Stimulated activated CD4-positive, alpha-beta T cell treated with anti-CD3 and anti-CD28 coated beads, TNF-alpha, amount 100 ng/mL, for 1 hour (primary cell): Measurements from ENCODE around the gene NPAS1.
"Not testable (repeated sequence)": the region's sequence is repeated elsewhere in the genome, so short reads cannot be mapped to it uniquely, and the experiment has no call there.

Experiments used
- DNase-seq, 3 donors: peaks; one replicate each; pipeline ENCODE4 v3.0.0-alpha.2; 2020; ENCODE audit warnings: low read depth in 3 of 3, low spot score in 1 of 3

The NPAS1 gene

DNA sequence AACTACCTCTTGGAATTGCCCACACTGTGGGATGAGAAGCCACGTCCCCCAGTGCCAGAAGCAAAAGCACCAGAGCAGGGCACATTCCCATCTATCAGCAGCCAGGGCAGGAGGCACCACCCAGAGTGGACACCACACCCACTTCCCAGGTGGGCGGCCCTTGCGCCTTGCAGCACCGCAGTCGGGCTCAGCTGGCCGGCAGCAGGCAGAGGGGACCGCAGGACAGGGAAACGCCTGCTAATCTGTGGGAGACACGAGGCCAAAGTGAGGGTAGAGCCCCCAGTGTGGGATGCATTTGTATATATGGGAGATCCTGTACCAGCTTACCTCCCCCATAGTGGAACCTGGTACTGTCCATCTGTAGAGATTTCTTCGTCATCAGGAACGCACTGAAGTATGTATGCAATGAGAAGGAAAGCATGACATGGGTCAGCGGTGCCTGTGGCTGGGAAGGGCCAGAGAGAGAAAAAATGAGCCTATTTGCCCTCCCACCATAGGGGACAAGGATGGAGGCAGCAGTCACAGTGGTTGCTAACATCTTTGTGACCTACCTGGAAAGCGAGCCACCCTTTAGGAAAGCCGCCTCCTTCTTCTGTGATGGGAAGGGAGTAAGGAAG is 30.9 kb upstream of the NPAS1 start:
- DNase-seq = no peak

DNA sequence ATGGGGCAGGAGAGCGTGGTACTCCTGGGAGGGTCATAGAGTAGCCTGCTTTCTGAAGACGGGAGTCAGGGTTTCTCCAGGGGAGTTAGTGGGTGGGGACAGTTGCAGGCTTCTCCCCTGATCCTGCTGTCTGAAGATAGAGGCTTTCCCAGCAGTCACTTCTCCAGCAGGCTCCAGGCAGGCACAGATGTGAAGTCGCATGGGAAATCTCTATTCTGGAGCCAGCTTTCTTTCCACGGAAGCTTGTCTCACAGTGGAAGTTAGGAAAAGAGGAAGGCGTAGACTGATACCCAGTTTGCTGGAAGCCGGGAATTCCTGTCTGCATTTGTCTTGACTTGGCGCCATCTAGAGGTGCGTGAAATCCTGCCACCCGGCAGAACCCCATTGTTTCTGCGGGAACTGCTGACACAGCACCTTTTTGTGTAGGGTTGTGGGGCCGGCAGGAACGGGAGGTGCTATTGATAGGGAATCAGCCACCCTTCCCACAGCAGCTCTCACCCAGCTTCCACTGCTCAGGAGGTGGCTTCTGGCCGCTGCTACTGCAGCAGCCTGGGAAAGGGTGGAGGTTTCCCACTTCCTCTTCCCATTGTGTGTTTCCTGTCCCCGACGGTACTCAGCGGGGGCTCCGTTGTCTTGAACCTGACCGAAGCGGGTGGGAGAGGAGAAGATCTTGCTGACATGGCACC is 28.5 kb upstream of the NPAS1 start:
- DNase-seq = peak; percentile 24 to 33 (median 31)

DNA sequence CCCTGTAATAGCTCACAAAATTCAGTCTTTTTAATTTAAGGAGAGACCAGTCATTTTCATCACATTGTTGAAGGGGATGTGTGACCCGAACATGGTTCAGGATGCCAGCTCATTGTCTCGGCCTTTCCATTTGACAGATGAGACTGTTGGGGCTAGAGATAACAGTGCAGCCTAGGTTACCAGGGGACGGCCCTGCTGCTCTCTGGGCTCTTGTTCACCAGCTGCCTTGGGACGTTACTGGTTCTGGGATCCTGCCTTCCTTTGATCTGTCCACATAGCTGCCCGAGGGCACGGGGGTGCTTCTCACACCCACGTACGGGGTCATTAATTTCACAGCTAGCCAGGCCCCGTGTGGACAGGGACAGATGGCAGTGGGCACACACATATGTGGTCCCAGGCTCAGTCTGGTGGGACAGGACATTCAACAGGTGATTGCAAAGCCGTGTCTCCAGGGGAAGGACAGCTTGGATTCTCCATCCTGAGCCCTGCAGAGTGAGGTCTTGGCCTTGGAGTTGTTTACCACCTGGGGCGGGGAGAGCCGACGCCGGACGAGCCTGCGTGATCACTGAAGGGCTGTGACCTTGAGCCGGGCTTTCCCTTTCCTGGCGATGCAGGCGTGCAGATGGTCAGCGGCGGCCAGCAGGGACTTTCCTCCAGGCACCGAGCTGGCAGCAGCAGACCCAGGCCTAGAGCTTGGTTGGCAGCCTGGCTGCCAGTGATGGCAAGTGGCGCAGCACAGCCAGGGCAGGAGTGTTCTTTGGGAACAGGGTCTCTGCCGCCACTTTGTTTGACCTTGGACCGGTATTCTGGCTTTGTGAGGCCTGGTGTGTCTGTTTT is 26.7 kb upstream of the NPAS1 start:
- DNase-seq = no peak

DNA sequence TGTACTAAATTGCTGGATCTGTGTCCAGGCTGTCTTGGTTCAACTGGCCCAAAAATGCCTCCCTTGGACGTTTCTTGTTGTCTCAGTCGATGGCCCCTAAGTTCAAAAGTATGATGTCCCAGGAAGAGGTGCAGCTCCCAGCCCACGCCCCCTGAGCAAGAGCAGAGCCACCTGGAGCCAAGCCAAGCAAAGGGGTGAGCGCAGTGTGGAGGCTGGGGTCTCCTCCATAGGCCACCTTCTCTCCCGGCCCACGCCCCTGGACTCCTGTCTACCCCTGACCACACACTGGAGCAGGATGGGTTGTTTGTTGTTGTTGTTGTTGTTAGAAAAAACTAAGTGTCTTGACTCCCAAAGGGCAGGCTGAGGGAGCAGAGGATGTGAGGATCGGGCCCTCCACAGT is 26.0 kb upstream of the NPAS1 start:
- DNase-seq = no peak

DNA sequence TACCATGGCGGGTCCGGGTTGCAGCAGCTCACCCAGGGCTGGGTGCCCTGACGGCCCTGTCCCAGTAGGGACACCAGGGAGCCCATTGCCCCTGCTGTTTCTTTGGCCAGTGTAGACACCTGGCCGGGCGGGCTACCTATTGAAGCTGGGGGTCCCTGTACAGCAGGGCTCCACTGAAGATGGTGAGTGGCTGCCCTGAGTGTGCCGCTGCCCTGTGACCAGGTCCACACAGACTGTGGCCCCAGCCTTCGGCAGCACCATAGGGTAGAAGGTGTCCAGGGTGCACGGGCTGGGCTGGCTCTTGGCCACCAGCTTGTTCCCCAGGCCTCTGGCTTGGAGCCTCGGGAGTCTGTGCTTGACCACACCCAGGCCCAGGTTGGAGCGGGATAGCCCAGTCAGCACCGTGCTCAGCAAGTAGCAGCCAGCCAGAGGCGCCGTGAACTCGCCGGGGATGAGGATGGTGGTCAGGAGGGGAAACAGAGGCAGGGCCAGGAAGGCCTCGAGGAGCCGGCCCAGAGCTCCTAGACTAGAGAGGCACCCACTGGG is 25.4 kb upstream of the NPAS1 start:
- DNase-seq = no peak

DNA sequence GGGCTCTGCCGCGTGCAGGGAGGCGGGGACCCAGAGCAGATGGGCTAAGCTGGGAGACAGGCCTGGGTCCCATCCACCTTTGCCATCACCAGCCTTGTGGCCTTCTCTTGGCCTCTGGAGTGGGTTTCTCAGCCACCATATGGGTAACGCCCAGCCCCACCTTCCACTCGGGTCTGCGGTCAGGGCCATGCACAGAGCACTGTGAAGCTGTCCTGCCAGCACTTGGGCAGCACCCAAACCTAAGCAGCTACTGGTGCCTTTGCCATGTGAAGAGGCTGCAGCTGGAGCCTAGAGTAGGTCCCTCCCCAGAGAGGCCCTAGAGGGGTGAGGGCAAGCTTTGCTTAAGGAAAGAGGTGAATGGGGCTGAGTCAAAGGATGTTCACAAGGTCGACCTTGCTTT is 24.1 kb upstream of the NPAS1 start:
- no peak for DNase-seq

DNA sequence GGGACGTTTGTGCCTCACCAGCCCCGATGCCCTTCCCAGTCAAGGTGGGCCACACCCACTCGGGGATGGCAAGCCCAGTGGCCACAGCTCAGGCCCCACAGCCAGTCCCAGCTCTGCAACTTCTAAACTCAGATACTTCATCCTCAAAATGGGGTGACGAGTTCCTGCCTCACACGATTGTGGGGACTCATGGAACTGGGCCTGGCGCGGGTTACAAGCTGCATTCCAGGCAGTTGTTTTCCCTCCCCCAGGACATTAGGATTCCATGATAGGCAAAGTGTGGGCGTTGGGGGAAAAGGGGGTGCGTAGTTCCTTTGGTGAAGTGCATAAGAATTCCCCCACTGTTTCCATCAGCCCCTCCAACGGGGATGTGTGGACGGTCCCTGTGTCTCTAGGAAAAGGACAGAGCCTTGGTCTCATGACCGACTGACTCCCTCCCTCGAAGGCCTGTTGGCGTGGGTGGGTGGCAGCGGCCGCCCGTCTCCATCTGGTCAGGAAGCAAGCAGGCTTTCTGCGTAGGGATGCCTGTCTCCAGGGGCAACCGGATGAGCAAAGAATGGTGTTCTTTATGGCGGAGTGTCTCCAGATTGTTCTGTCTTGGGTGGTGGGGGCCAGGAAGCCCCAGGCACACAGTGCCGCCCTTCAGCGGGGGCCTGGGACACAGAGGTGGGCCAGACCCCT is 21.1 kb upstream of the NPAS1 start:
- DNase-seq = no peak

DNA sequence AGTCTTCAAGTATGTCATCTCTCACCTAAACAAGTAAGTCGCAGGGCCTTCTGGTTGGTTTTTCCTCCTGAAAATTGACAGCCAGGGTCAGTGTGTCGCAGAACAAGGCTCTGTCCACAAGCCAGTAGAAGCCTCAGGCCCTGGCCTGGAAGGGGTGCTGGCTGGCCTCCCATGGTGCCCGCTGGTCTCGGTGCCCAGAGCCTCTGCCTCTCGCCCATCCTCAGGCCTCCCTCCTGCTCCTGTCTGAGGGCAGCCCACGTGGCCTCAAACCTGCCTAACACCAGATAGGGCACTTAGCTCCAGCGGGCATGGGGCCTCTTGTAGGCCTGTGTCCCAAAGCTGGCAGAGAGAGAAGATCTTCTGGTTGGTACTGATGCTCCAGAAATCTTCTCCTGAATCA is 20.3 kb upstream of the NPAS1 start:
- DNase-seq = no peak

DNA sequence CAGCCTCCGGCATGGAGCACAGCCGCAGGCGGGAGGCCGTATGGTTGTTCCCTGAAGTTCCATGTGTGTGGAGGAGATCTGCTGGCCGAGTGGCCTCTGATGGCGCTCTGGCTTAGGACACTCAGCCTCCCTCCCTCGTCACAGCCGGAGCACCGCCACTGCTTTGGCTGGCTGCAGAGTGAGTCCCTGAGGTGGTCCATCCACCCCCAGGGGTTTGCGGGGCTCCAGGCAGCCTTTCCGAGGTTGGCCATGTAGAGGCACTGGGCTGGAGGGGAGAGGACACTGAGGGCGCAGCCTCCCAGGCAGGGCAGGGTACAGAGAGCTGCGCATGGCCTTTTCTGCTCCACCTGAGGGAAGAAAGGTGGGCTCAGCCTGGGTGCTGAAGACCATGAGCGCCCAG is 19.8 kb upstream of the NPAS1 start:
- no peak for DNase-seq

DNA sequence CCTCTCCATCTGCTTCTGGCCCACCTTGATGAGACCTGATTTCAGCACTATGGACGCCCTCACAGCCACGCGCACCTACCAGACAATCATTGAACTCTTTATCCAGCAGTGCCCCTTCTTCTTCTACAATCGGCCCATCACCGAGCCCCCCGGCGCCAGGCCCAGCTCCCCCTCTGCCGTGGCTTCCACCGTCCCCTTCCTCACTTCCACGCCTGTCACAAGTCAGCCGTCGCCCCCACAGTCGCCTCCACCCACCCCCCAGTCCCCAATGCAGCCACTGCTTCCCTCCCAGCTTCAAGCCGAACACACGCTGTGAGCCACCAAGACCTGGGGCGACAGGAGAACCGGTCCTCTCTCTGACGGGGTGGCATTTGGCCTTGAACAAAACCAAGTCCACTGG is 19.3 kb upstream of the NPAS1 start:
- DNase-seq = no peak

DNA sequence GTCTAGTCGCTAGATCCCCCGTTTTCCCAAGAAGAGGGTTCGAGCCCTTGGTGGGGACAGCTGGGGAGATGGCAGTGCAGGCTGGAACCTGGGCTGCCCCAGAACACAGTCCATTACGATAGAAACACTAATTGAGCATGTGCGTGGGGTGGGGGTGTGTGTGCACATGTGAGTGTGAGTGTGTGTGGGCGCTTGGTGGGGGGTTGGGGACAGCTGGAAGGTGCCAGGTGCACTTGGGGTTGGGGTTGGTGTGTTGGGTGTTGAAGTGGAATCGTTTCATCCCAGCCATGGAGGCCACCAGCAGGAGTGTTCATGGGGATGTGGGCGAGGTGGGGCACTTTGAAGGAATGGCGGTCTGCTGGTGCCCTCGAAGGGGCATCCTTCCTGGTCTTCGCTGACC is 18.1 kb upstream of the NPAS1 start:
- DNase-seq = no peak

DNA sequence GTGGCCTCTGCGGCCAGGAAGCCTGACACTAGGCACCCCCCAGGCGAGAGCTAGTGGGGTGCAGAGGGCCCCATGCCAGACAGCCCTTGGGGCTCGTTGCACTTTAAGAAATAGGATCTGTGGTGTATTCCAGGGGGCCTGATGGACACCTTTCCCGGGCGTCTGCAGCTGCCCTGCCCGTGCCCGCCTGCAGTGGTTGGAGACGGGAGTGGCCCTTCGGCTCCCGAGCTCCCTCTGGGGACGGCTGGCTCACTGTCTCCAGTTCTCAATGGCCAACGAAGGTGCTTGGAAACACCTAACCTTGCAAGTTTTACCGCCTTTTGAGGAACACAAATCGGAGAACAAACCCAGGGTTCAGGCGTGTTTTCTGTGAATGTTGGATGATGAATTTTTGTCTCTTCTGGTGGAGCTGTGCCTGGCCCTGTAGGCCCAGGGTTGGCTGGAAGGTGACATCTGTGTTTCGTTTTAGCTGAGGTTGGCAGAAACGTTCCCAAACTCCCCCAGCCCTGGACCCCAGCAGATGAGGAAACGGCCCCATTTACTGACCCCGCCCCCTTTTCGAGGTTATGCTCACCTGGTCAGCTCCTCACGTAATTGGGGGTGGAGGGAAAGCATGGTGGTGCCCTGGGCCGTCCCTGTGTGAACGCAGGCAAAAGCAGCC is 17.4 kb upstream of the NPAS1 start:
- no peak for DNase-seq

DNA sequence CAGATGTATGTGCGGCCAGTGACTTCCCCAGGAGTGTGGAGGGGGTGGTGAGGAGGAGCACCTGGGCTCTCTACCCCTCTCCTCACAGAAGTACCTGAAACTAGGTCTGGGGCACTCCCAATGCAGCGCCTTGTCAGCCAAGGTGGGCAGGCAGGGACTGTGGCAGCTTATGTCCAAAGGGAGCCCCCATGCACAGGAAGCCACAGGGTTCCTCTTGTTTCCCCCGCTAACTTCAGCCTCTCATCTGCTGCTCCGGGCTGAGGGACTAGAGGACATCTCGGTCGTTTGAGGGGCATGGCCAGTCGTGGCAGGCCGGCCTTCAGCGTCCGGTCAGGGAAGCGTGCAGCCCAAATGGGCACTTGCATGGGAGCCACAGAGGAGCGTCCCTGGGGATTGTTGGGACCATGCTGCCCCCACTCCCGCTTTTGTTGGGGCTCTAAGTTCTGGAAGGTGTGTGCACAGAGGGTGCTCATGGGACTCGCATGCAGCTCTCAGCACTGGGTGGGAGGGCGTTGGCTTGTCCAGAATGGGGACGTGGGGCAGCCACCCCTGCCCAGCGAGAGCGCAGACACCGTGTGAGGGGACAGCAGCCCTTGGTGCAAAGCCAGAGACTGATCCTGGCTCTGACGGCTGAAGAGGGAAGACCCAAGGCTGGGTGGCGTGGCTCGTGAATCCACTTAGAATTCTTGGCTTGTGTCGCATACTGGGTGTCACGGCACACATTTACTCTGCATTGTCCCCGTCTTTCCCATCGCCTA is 16.6 kb upstream of the NPAS1 start:
- DNase-seq = no peak

DNA sequence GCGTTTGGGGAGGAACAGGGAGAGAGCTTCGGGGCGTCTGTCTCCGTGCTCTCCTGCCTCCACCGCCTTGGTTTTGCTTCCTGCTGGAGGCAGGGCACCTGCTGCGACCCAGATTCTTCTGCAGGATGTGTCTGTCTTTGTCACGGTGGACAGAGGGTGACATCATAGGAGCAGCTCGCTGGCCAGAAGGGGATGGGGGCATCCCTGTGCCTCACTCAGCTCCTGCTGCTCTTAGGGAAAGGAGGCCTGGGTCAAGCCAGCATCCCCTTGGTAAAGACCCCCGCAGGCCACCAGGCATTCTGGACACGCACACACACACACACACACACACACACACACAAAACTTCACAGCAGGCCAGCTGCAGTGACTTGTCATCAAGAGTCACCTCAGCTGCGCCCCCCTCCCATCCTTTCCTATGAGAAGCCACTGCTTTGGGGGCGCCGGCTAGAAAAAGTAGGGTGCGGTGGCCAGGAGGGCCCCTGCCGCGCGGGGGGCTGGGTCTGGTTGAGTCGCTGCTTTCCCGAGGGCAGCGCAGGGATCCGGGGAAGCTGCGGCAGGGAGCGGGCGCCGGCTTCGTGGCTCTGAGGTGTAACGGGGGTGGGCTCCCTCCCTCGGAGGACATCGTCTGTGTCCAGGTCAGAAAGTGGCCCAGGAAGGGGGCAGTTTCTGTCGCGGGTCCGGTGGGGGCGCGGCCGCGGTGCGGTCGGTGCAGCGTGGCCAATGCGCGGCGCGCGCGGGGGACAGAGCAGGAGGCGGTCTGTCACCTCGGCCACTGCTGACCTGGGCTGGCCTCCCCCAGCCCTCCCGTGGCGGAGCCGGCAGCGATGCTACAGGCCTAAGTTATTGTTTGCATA is 15.8 kb upstream of the NPAS1 start:
- no peak for DNase-seq

DNA sequence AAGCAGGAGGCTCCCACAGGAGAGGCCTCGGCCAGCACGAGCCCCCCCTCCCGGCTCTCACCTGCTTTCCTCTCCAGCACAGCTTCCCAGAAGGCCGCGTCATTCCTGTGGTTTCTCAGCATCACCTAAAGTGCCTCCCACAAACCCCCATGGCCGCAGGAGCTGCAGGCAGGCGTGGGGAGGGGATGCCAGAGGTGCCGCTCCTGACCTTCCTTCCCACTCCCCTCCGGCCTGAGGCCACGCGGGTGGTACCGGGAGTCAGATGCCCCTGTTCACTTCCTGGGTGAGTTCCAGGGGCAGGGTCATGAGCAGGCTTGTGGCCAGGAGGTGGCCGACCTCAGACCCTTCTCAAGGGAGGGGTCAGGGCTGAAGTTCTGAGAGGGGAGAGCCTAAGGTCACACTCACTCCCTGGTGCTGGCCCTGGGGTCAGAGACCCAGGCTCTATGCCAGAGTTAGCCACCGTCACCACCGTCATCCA is 14.4 kb upstream of the NPAS1 start:
- DNase-seq = no peak

DNA sequence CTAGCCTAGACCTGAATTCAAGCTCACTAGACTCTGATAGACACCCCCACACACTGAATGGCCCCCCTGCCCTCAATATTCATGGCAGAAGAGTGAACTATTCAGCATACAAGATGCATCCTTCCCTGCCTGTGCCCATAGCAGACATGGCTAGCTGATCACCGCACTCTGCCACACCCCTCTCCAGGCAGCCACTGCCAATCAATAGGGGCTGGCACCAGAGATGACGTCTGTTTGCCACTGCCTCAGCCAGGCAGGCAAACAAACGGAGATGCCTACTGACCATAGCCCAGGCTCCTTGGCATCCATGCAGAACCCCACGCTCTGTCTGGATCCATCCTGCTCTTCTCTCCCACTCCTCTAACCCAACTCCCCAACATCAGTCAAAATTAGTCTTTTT is 13.8 kb upstream of the NPAS1 start:
- no peak for DNase-seq

DNA sequence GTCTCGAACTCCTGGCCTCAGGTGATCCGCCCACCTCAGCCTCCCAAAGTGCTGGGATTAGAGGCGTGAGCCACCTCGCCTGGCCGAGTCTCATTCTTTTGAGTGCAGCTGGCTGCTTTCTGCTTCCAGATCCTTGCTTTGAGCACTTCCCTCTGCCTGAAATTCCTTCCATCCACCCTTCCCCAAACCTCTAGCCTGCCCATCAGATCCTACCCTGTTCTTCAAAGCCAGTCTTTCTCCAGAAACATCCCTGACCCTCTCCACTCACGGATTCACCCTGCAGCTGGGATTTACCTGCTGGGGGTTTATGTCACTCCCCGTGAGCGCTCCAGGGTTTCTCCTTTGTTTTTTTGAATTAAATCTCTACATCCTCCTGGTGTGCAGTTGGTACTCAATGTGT is 13.1 kb upstream of the NPAS1 start:
- DNase-seq = no peak

DNA sequence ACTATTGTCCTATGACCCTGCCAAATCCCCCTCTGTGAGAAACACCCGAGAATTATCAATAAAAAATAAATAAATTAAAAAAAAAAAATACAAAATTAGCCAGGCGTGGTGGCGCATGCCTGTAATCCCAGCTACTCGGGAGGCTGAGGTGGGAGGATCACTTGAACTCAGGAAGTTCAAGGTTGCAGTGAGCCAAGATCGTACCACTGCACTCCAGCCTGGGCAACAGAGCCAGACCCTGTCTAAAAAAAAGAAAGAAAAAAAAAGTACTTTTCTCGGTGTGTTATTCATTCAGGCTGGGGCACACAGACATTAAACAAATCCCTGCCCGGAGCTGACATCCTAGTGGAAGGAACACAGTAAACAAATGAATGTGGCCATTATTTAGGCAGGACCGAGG is 9.1 kb upstream of the NPAS1 start:
- not testable (repeated sequence) for DNase-seq

DNA sequence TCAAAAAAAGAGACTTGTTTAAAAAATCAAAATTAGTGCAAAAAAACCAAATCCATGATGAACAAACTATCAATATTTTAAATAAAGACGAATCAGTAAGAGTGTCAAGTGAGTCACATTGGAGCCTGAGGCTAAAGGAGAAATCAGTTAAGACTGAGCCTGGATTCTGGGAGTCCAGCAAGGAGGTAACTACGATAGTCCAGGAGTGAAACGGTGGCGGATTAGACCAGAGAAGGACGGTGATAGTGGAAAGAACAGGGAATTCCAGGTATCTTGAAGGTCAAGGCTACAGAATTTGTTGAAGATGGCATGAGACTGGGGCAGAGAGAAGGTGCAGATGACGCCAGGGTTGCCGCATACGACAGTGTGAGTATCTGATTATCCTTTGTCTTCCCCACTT is 7.0 kb upstream of the NPAS1 start:
- DNase-seq = no peak
